ENCODE data around the gene RRM2.
A peak's percentile ranks its signal among the peaks of the same experiment; 100 is the strongest.
"Not testable (repeated sequence)": the region's sequence is repeated elsewhere in the genome, so short reads cannot be mapped to it uniquely, and the experiment has no call there.

The RRM2 gene

GRCh38 chr2:10091889-10092244 lies 30.7 kb upstream of the RRM2 start:
- not testable (repeated sequence) for DNase-seq

- no peak for DNase-seq
These were observed 28.2 kb upstream of the RRM2 start for GRCh38 chr2:10094271-10094814.

- no peak for DNase-seq
These were observed 27.4 kb upstream of the RRM2 start for GRCh38 chr2:10095175-10095574.

- no peak for DNase-seq
These were observed 25.9 kb upstream of the RRM2 start for GRCh38 chr2:10096641-10097040.

- peak; percentile 52 for DNase-seq
These were observed 25.0 kb upstream of the RRM2 start for GRCh38 chr2:10097352-10098148.

- DNase-seq: no peak
These were observed 21.0 kb upstream of the RRM2 start for GRCh38 chr2:10101491-10101890.

GRCh38 chr2:10103179-10103578 lies 19.4 kb upstream of the RRM2 start:
- DNase-seq: no peak

- DNase-seq: not testable (repeated sequence)
These were observed 17.6 kb upstream of the RRM2 start for GRCh38 chr2:10104906-10105305.

- DNase-seq: no peak
These were observed 13.2 kb upstream of the RRM2 start for GRCh38 chr2:10109311-10109710.

- DNase-seq: no peak
These were observed 3.6 kb upstream of the RRM2 start for GRCh38 chr2:10119027-10119325.

GRCh38 chr2:10119601-10120157 lies 2.9 kb upstream of the RRM2 start:
- no peak for DNase-seq

- peak; percentile 98 for DNase-seq
These were observed 2.2 kb upstream of the RRM2 start for GRCh38 chr2:10120158-10120876.

GRCh38 chr2:10120877-10121574 lies 1.5 kb upstream of the RRM2 start:
- DNase-seq: no peak

GRCh38 chr2:10123281-10123680 lies 742 bp downstream of the RRM2 start:
- DNase-seq: no peak

- DNase-seq: no peak
These were observed 2.1 kb downstream of the RRM2 start for GRCh38 chr2:10124538-10125045.

- DNase-seq: no peak
These were observed 3.5 kb downstream of the RRM2 start for GRCh38 chr2:10125842-10126631.

- no peak for DNase-seq
These were observed 4.1 kb downstream of the RRM2 start for GRCh38 chr2:10126632-10127026.

GRCh38 chr2:10128420-10128819 lies 5.9 kb downstream of the RRM2 start:
- no peak for DNase-seq

- DNase-seq: no peak
These were observed 7.0 kb downstream of the RRM2 start for GRCh38 chr2:10129490-10129889.

- no peak for DNase-seq
These were observed 9.6 kb downstream of the RRM2 start for GRCh38 chr2:10132043-10132575.

- DNase-seq: no peak
These were observed 10.1 kb downstream of the RRM2 start for GRCh38 chr2:10132596-10132995.

- no peak for DNase-seq
These were observed 10.6 kb downstream of the RRM2 start for GRCh38 chr2:10132996-10133647.
